Thyroid gland (tissue), 4 donors: ENCODE results near the gene SOSTDC1.

Experiments used
- POLR2A ChIP-seq, 2 donors: fragments of 450-650 bp; IDR thresholded peaks; one replicate each; pipeline ENCODE4 v1.6.1; 2017; ENCODE audit warnings: antibody characterized with exemption in 2 of 2, mild to moderate bottlenecking in 2 of 2, moderate library complexity in 1 of 2
- TF ChIP-seq, protein P1 (sequence below), 6 experiments: fragments of 200-600 bp in 3 of 6; fragments of 450-650 bp in 3 of 6; sonication (generic) in 3 of 6; IDR thresholded peaks; one replicate each; pipeline ENCODE4 v1.5.1; 2016 to 2019; ENCODE audit warnings: antibody characterized with exemption in 6 of 6, mild to moderate bottlenecking in 2 of 6, inconsistent platforms in 1 of 6, moderate library complexity in 1 of 6

DNA sequence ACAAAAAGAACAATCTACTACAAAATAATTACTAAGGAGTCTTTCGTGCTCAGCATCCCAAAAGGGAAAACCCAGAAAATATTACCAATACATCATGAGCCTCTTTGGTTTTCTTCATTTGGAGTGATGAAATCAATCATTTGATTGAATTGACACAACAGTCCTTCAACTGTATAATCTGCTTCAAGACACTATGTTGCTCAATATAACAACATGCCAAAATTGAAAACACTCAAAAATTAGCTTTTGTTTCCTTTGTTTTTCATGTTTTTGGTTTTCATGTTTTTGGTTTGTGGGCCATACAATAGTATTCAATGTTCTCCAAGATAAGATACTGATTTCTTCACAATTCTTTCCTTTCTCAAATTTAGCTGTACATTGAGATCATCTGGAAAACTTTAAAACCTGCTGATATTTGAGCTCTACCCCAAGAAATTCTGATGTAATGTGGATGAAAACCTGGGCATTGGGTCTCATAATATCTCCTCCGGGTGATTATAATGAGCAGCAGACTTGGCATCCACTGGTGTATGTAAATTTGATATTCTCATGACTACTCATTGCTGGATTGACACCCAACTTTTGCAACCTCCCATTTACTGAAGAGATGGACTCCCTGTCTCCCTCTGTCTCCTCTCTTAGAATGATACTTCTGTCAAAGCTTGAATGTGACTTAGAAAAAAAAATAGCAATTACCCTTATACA lies 4.6 kb downstream of the SOSTDC1 start:
- no peak for TF ChIP-seq POLR2A (IDR thresholded peaks at IDR 0.05)
- TF ChIP-seq, protein P1, sequence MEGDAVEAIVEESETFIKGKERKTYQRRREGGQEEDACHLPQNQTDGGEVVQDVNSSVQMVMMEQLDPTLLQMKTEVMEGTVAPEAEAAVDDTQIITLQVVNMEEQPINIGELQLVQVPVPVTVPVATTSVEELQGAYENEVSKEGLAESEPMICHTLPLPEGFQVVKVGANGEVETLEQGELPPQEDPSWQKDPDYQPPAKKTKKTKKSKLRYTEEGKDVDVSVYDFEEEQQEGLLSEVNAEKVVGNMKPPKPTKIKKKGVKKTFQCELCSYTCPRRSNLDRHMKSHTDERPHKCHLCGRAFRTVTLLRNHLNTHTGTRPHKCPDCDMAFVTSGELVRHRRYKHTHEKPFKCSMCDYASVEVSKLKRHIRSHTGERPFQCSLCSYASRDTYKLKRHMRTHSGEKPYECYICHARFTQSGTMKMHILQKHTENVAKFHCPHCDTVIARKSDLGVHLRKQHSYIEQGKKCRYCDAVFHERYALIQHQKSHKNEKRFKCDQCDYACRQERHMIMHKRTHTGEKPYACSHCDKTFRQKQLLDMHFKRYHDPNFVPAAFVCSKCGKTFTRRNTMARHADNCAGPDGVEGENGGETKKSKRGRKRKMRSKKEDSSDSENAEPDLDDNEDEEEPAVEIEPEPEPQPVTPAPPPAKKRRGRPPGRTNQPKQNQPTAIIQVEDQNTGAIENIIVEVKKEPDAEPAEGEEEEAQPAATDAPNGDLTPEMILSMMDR (IDR thresholded peaks at IDR 0.05): no peak
